Activated naive CD8-positive, alpha-beta T cell (primary cell): ENCODE measurements around the gene CDH16.

Source experiments
- H3K27ac Mint-ChIP-seq: one replicate; pipeline ENCODE4 v1.8.0; 2021; ENCODE audit warnings: mixed read lengths
- H3K27me3 Mint-ChIP-seq: one replicate; pipeline ENCODE4 v1.8.0; 2021; ENCODE audit warnings: mixed read lengths
- H3K36me3 Mint-ChIP-seq: one replicate; pipeline ENCODE4 v1.8.0; 2021; ENCODE audit warnings: mixed read lengths
- H3K4me1 Mint-ChIP-seq: one replicate; pipeline ENCODE4 v1.8.0; 2021; ENCODE audit warnings: low read depth, mixed read lengths
- H3K4me3 Mint-ChIP-seq: one replicate; pipeline ENCODE4 v1.8.0; 2021; ENCODE audit warnings: mild to moderate bottlenecking, mixed read lengths
- H3K9me3 Mint-ChIP-seq: one replicate; pipeline ENCODE4 v1.8.0; 2021; ENCODE audit warnings: low read depth, mixed read lengths

CDH16 gene

GRCh38 chr16:66913711-66914110 lies 5.0 kb downstream of the CDH16 start:
- no peaks in the 10 kb centered on the region for H3K36me3 Mint-ChIP-seq
- no peaks in the 10 kb centered on the region for H3K9me3 Mint-ChIP-seq
- no peak overlapping the region for H3K4me3 Mint-ChIP-seq
- no peaks in the 10 kb centered on the region for H3K4me1 Mint-ChIP-seq
- H3K27ac Mint-ChIP-seq: no peak overlapping the region
- H3K27me3 Mint-ChIP-seq: no peaks in the 10 kb centered on the region

GRCh38 chr16:66913081-66913480 lies 5.6 kb downstream of the CDH16 start:
- Mint-ChIP-seq H3K36me3 (no peaks in the 10 kb centered on the region), H3K27ac (no peak overlapping the region), H3K4me1 (no peaks in the 10 kb centered on the region), H3K4me3 (no peak overlapping the region), H3K9me3 (no peaks in the 10 kb centered on the region), H3K27me3 (no peaks in the 10 kb centered on the region)

GRCh38 chr16:66911801-66912200 lies 6.9 kb downstream of the CDH16 start:
- Mint-ChIP-seq H3K27ac (no peak overlapping the region), H3K36me3 (no peaks in the 10 kb centered on the region), H3K4me1 (no peaks in the 10 kb centered on the region), H3K27me3 (no peaks in the 10 kb centered on the region), H3K9me3 (no peaks in the 10 kb centered on the region), H3K4me3 (no peak overlapping the region)

- Mint-ChIP-seq H3K9me3 (no peaks in the 10 kb centered on the region), H3K4me3 (no peak overlapping the region), H3K36me3 (no peaks in the 10 kb centered on the region), H3K27me3 (no peaks in the 10 kb centered on the region), H3K27ac (no peak overlapping the region), H3K4me1 (peaks cover 4% of the 10 kb centered on the region)
These were observed 7.6 kb downstream of the CDH16 start for GRCh38 chr16:66911112-66911511.

- no peaks in the 10 kb centered on the region for H3K9me3 Mint-ChIP-seq
- no peaks in the 10 kb centered on the region for H3K36me3 Mint-ChIP-seq
- no peak overlapping the region for H3K27ac Mint-ChIP-seq
- H3K4me3 Mint-ChIP-seq: no peak overlapping the region
- H3K4me1 Mint-ChIP-seq: peaks cover 8% of the 10 kb centered on the region
- no peaks in the 10 kb centered on the region for H3K27me3 Mint-ChIP-seq
These were observed 8.3 kb downstream of the CDH16 start for GRCh38 chr16:66910175-66910940.

GRCh38 chr16:66908762-66909559 lies 9.7 kb downstream of the CDH16 start:
- H3K27ac Mint-ChIP-seq: no peak overlapping the region

GRCh38 chr16:66908116-66908515 lies 10.6 kb downstream of the CDH16 start:
- H3K27ac Mint-ChIP-seq: no peak overlapping the region
- H3K4me3 Mint-ChIP-seq: no peak overlapping the region
- no peaks in the 10 kb centered on the region for H3K36me3 Mint-ChIP-seq
- H3K4me1 Mint-ChIP-seq: peaks cover 8% of the 10 kb centered on the region
- H3K27me3 Mint-ChIP-seq: no peaks in the 10 kb centered on the region
- H3K9me3 Mint-ChIP-seq: no peaks in the 10 kb centered on the region

More at GRCh38 chr16:66908762-66909559, 9.7 kb downstream of the CDH16 start:
- H3K4me1 Mint-ChIP-seq: peaks cover 8% of the 10 kb centered on the region
- no peaks in the 10 kb centered on the region for H3K27me3 Mint-ChIP-seq
- H3K9me3 Mint-ChIP-seq: no peaks in the 10 kb centered on the region
- no peaks in the 10 kb centered on the region for H3K36me3 Mint-ChIP-seq
- no peak overlapping the region for H3K4me3 Mint-ChIP-seq

- H3K36me3 Mint-ChIP-seq: no peaks in the 10 kb centered on the region
- H3K9me3 Mint-ChIP-seq: no peaks in the 10 kb centered on the region
- no peaks in the 10 kb centered on the region for H3K27me3 Mint-ChIP-seq
- no peak overlapping the region for H3K27ac Mint-ChIP-seq
- no peak overlapping the region for H3K4me3 Mint-ChIP-seq
- peaks cover 8% of the 10 kb centered on the region for H3K4me1 Mint-ChIP-seq
These were observed 11.5 kb downstream of the CDH16 start for GRCh38 chr16:66906916-66907836.

GRCh38 chr16:66905633-66906539 lies 12.8 kb downstream of the CDH16 start:
- Mint-ChIP-seq H3K27ac (no peak overlapping the region), H3K4me1 (peaks cover 8% of the 10 kb centered on the region), H3K4me3 (no peak overlapping the region), H3K27me3 (no peaks in the 10 kb centered on the region), H3K9me3 (no peaks in the 10 kb centered on the region), H3K36me3 (no peaks in the 10 kb centered on the region)

- H3K9me3 Mint-ChIP-seq: no peaks in the 10 kb centered on the region
- no peaks in the 10 kb centered on the region for H3K27me3 Mint-ChIP-seq
- peaks cover 8% of the 10 kb centered on the region for H3K4me1 Mint-ChIP-seq
- no peaks in the 10 kb centered on the region for H3K36me3 Mint-ChIP-seq
- H3K27ac Mint-ChIP-seq: no peak overlapping the region
- no peak overlapping the region for H3K4me3 Mint-ChIP-seq
These were observed 13.6 kb downstream of the CDH16 start for GRCh38 chr16:66904846-66905632.

GRCh38 chr16:66904428-66904845 lies 14.2 kb downstream of the CDH16 start:
- Mint-ChIP-seq H3K9me3 (no peaks in the 10 kb centered on the region), H3K4me3 (no peak overlapping the region), H3K4me1 (peaks cover 8% of the 10 kb centered on the region), H3K27me3 (no peaks in the 10 kb centered on the region), H3K36me3 (no peaks in the 10 kb centered on the region), H3K27ac (no peak overlapping the region)

- Mint-ChIP-seq H3K4me1 (peaks cover 8% of the 10 kb centered on the region), H3K9me3 (no peaks in the 10 kb centered on the region), H3K4me3 (no peak overlapping the region), H3K36me3 (no peaks in the 10 kb centered on the region), H3K27ac (no peak overlapping the region), H3K27me3 (no peaks in the 10 kb centered on the region)
These were observed 14.9 kb downstream of the CDH16 start for GRCh38 chr16:66903544-66904427.
